GM10248 (cell line): ENCODE data around the gene PHRF1.

Source experiments
- CTCF ChIA-PET: fragments of 300-600 bp; sonication (Branson Sonifier 250); formaldehyde crosslinking; extraction: SDS; loops from one replicate; lab custom pipeline; 2021; ENCODE audit warnings: antibody characterized with exemption; lab: Yijun Ruan, JAX
- POLR2A ChIA-PET: fragments of 350-650 bp; sonication (Branson Sonifier 250); formaldehyde crosslinking; extraction: SDS; loops from one replicate; lab custom pipeline; 2020; ENCODE audit warnings: antibody characterized with exemption; lab: Yijun Ruan, JAX
- DNase-seq: peaks from one replicate; pipeline ENCODE4 v3.0.0; 2012; ENCODE audit errors: extremely low spot score
- TF ChIP-seq, protein P1 (sequence below): IDR thresholded peaks from 2 replicates; pipeline ENCODE4 v1.5.1; 2012; ENCODE audit warnings: mild to moderate bottlenecking, low read depth; ENCODE audit errors: extremely low read depth, missing control alignments, control extremely low read depth

PHRF1 gene

DNA sequence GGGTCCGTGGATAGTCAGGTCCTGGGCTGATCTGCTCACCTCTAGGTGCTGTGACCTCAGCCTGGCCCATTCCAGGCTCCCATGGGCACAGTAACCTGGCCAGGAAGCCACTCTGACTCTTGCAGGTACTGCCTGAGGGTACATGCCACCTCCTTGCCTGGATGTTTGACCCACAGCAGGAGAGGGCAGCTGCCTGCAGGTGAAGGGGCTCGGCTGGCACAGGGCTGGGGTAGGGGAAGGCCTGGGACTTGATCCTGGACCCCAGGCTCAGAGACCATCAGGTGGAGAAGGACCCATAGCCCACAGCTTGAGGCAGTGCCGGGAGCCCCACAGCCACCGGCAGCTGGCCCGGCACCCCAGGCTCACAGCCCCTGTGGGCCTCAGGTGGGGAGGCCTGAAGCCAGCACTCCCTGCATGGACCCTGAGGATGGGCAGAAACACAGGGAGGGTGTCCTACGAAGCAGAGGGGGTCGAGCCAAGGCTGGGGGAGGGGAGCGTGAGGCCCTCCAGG, 36.2 kb upstream of the PHRF1 start:
- ChIA-PET POLR2A (no interaction called here), CTCF (interaction anchor here (1.8 kb wide), 1 partner anchor 14 kb away, joined by 6 read pairs; no protein-coding TSS in a partner anchor)
- TF ChIP-seq, protein P1, sequence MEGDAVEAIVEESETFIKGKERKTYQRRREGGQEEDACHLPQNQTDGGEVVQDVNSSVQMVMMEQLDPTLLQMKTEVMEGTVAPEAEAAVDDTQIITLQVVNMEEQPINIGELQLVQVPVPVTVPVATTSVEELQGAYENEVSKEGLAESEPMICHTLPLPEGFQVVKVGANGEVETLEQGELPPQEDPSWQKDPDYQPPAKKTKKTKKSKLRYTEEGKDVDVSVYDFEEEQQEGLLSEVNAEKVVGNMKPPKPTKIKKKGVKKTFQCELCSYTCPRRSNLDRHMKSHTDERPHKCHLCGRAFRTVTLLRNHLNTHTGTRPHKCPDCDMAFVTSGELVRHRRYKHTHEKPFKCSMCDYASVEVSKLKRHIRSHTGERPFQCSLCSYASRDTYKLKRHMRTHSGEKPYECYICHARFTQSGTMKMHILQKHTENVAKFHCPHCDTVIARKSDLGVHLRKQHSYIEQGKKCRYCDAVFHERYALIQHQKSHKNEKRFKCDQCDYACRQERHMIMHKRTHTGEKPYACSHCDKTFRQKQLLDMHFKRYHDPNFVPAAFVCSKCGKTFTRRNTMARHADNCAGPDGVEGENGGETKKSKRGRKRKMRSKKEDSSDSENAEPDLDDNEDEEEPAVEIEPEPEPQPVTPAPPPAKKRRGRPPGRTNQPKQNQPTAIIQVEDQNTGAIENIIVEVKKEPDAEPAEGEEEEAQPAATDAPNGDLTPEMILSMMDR, result no peak
- no peak for DNase-seq

- CTCF ChIA-PET, result interaction anchor here (1.4 to 1.8 kb wide), 2 partner anchors 13 to 15 kb away, joined by 3 to 6 read pairs; no protein-coding TSS in a partner anchor
- TF ChIP-seq, protein P1, result no peak
- POLR2A ChIA-PET, result interaction anchor here (1.1 kb wide), 1 partner anchor 14 kb away, joined by 3 read pairs; no protein-coding TSS in a partner anchor
These were observed 35.5 kb upstream of the PHRF1 start for GRCh38 chr11:540583-541432.

GRCh38 chr11:541433-541885, 34.8 kb upstream of the PHRF1 start:
- CTCF ChIA-PET, result interaction anchor here (1.4 to 1.8 kb wide), 2 partner anchors 12 to 15 kb away, joined by 3 to 6 read pairs; no protein-coding TSS in a partner anchor
- POLR2A ChIA-PET, result interaction anchor here (1.1 kb wide), 1 partner anchor 14 kb away, joined by 3 read pairs; no protein-coding TSS in a partner anchor
- no peak for DNase-seq
- TF ChIP-seq, protein P1, result no peak

More at GRCh38 chr11:540583-541432, 35.5 kb upstream of the PHRF1 start:
- DNase-seq, result no peak

- TF ChIP-seq, protein P1, result no peak
- ChIA-PET CTCF (interaction anchor here (0.9 to 2.6 kb wide), 3 partner anchors 9 to 96 kb away, joined by 4 to 15 read pairs (median 4); no protein-coding TSS in a partner anchor), POLR2A (interaction anchor here (0.6 kb wide), 1 partner anchor 12 kb away, joined by 3 read pairs; no protein-coding TSS in a partner anchor)
- no peak for DNase-seq
These were observed 31.5 kb upstream of the PHRF1 start for GRCh38 chr11:544817-545166.

GRCh38 chr11:545171-545570, 31.1 kb upstream of the PHRF1 start:
- TF ChIP-seq, protein P1, result no peak
- DNase-seq, result no peak
- CTCF ChIA-PET, result interaction anchor here (0.9 to 2.6 kb wide), 3 partner anchors 9 to 97 kb away, joined by 4 to 15 read pairs (median 4); no protein-coding TSS in a partner anchor
- POLR2A ChIA-PET, result interaction anchor here (0.6 kb wide), 1 partner anchor 11 kb away, joined by 3 read pairs; no protein-coding TSS in a partner anchor
